Measurements from ENCODE around the gene C9orf50.
"Not testable (repeated sequence)": the region's sequence is repeated elsewhere in the genome, so short reads cannot be mapped to it uniquely, and the experiment has no call there.

C9orf50 gene

GRCh38 chr9:129665814-129666520 lies 45.1 kb upstream of the C9orf50 start:
- TF ChIP-seq CTCF (conservative IDR thresholded peaks at IDR 0.05), result no peak
- TF ChIP-seq ZFX (IDR thresholded peaks at IDR 0.05), result no peak
- H3K27ac ChIP-seq, result no peak overlapping the region

GRCh38 chr9:129665389-129665775 lies 44.5 kb upstream of the C9orf50 start, which contains the start of gene PRRX2:
PRRX2 (plus strand) TSS chr9:129665647; CDS start chr9:129665868, 221 bp downstream.
- no peak for TF ChIP-seq CTCF (conservative IDR thresholded peaks at IDR 0.05)
- no peak for TF ChIP-seq ZFX (IDR thresholded peaks at IDR 0.05)
- no peak within 1 kb of the TSS for H3K27ac ChIP-seq

GRCh38 chr9:129664746-129665388 lies 44.0 kb upstream of the C9orf50 start:
- TF ChIP-seq CTCF (conservative IDR thresholded peaks at IDR 0.05) (no peak), ZFX (IDR thresholded peaks at IDR 0.05) (no peak)
- no peak overlapping the region for H3K27ac ChIP-seq

- not testable (repeated sequence) for H3K27ac ChIP-seq
These were observed 41.3 kb upstream of the C9orf50 start for GRCh38 chr9:129662239-129662638.

- TF ChIP-seq ZFX (IDR thresholded peaks at IDR 0.05) (no peak), CTCF (conservative IDR thresholded peaks at IDR 0.05) (no peak)
These were observed 40.1 kb upstream of the C9orf50 start for GRCh38 chr9:129661029-129661428.

GRCh38 chr9:129656795-129657390 lies 36.0 kb upstream of the C9orf50 start:
- no peak for TF ChIP-seq CTCF (conservative IDR thresholded peaks at IDR 0.05)
- TF ChIP-seq ZFX (IDR thresholded peaks at IDR 0.05), result no peak
- H3K27ac ChIP-seq, result no peak overlapping the region

More at GRCh38 chr9:129661029-129661428, 40.1 kb upstream of the C9orf50 start:
- H3K27ac ChIP-seq, result no peak overlapping the region

GRCh38 chr9:129655696-129656095 lies 34.8 kb upstream of the C9orf50 start:
- no peak for TF ChIP-seq CTCF (conservative IDR thresholded peaks at IDR 0.05)
- H3K27ac ChIP-seq, result no peak overlapping the region

Data from C4-2B (cell line).